DOHH2 (cell line): Measurements from ENCODE around the gene FCER1A.

Source experiments
- H3F3A ChIP-seq: fragments of 200-600 bp; sonication (generic), shearing (Covaris generic); 2 replicates; pipeline ENCODE4 v1.6.0; 2016; ENCODE audit warnings: antibody characterized with exemption, mild to moderate bottlenecking; ENCODE audit not compliant: control insufficient read depth, insufficient read depth
- H3K27ac ChIP-seq: fragments of 200-600 bp; sonication (generic); 2 replicates; pipeline ENCODE4 v1.5.1; 2014; ENCODE audit warnings: low read depth, mild to moderate bottlenecking, low read length, moderate library complexity
- H3K27me3 ChIP-seq: fragments of 200-600 bp; sonication (generic); 2 replicates; pipeline ENCODE4 v1.6.1; 2014; ENCODE audit warnings: mild to moderate bottlenecking, low read length, mixed read lengths; ENCODE audit not compliant: control insufficient read depth
- H3K36me3 ChIP-seq: fragments of 200-600 bp; sonication (generic); 2 replicates; pipeline ENCODE4 v1.6.1; 2014; ENCODE audit warnings: mild to moderate bottlenecking, low read length, moderate library complexity, mixed read lengths; ENCODE audit not compliant: control insufficient read depth
- H3K4me1 ChIP-seq: fragments of 200-600 bp; sonication (generic); 2 replicates; pipeline ENCODE4 v1.6.1; 2014; ENCODE audit warnings: mild to moderate bottlenecking, low read length, mixed read lengths; ENCODE audit not compliant: control insufficient read depth
- H3K4me2 ChIP-seq: fragments of 200-600 bp; sonication (generic); 2 replicates; pipeline ENCODE4 v1.6.0; 2014; ENCODE audit warnings: mild to moderate bottlenecking, low read length, moderate library complexity
- H3K4me3 ChIP-seq: fragments of 200-600 bp; sonication (generic); 2 replicates; pipeline ENCODE4 v1.5.1; 2014; ENCODE audit warnings: mild to moderate bottlenecking, low read length, mixed read lengths
- H3K79me2 ChIP-seq: fragments of 200-600 bp; sonication (generic); 2 replicates; pipeline ENCODE4 v1.6.1; 2014; ENCODE audit warnings: mild to moderate bottlenecking, low read length, mixed read lengths; ENCODE audit not compliant: control insufficient read depth
- H3K9me2 ChIP-seq: fragments of 200-600 bp; sonication (generic); replicated peaks from 2 replicates; pipeline ENCODE4 v1.6.1; 2014; ENCODE audit warnings: mild to moderate bottlenecking, low read length, mixed read lengths; ENCODE audit not compliant: control insufficient read depth
- H3K9me3 ChIP-seq: fragments of 200-600 bp; sonication (generic); 2 replicates; pipeline ENCODE4 v1.6.1; 2014; ENCODE audit warnings: antibody characterized with exemption, low read length, mixed read lengths; ENCODE audit not compliant: control insufficient read depth, insufficient read depth
- H4K20me1 ChIP-seq: fragments of 200-600 bp; sonication (generic); 2 replicates; pipeline ENCODE4 v1.6.0; 2014; ENCODE audit warnings: low read depth, mild to moderate bottlenecking, antibody characterized with exemption, low read length, moderate library complexity; ENCODE audit not compliant: control insufficient read depth, insufficient read depth
- CTCF ChIP-seq: fragments of 200-600 bp; sonication (generic); IDR thresholded peaks from one replicate; pipeline ENCODE4 v1.5.1; 2014; ENCODE audit warnings: antibody characterized with exemption, mild to moderate bottlenecking, low read depth, low read length; ENCODE audit not compliant: poor library complexity, severe bottlenecking
- EZH2phosphoT487 ChIP-seq: fragments of 200-600 bp; sonication (generic); IDR thresholded peaks from 2 replicates; pipeline ENCODE4 v1.6.1; 2017; ENCODE audit warnings: borderline replicate concordance, mild to moderate bottlenecking, antibody characterized with exemption, low read length, moderate library complexity, mixed read lengths

Gene FCER1A

GRCh38 chr1:159311679-159312078, 9.5 kb downstream of the FCER1A start:
- Histone ChIP-seq H3K9me2 (no peaks in the 10 kb centered on the region), H3K4me3 (no peak overlapping the region), H3F3A (no peaks in the 10 kb centered on the region), H4K20me1 (no peaks in the 10 kb centered on the region), H3K36me3 (no peaks in the 10 kb centered on the region), H3K4me2 (no peak overlapping the region), H3K79me2 (no peaks in the 10 kb centered on the region), H3K4me1 (peaks cover 5% of the 10 kb centered on the region), H3K9me3 (no peaks in the 10 kb centered on the region), H3K27me3 (no peaks in the 10 kb centered on the region), H3K27ac (no peak overlapping the region)
- TF ChIP-seq EZH2phosphoT487 = no peak
- no peak for TF ChIP-seq CTCF

GRCh38 chr1:159315381-159315780, 13.2 kb downstream of the FCER1A start:
- no peak for TF ChIP-seq CTCF
- no peak for TF ChIP-seq EZH2phosphoT487
- Histone ChIP-seq H3K4me2 (no peak overlapping the region), H3K9me2 (no peaks in the 10 kb centered on the region)

GRCh38 chr1:159318784-159319551, 16.8 kb downstream of the FCER1A start:
- no peaks in the 10 kb centered on the region for H3K36me3 ChIP-seq

More at GRCh38 chr1:159315381-159315780, 13.2 kb downstream of the FCER1A start:
- H3K79me2 ChIP-seq = no peaks in the 10 kb centered on the region
- H4K20me1 ChIP-seq = no peaks in the 10 kb centered on the region
- no peaks in the 10 kb centered on the region for H3K36me3 ChIP-seq
- H3K9me3 ChIP-seq = no peaks in the 10 kb centered on the region
- H3K4me1 ChIP-seq = peaks cover 5% of the 10 kb centered on the region
- no peaks in the 10 kb centered on the region for H3K27me3 ChIP-seq
- H3F3A ChIP-seq = no peaks in the 10 kb centered on the region
- H3K4me3 ChIP-seq = no peak overlapping the region
- H3K27ac ChIP-seq = no peak overlapping the region

More at GRCh38 chr1:159318784-159319551, 16.8 kb downstream of the FCER1A start:
- no peaks in the 10 kb centered on the region for H3K27me3 ChIP-seq
- peaks cover 5% of the 10 kb centered on the region for H3K4me1 ChIP-seq
- H3K4me3 ChIP-seq = no peak overlapping the region
- H3K9me2 ChIP-seq = no peaks in the 10 kb centered on the region
- no peaks in the 10 kb centered on the region for H3K79me2 ChIP-seq
- H3K27ac ChIP-seq = no peak overlapping the region
- no peaks in the 10 kb centered on the region for H3K9me3 ChIP-seq
- H4K20me1 ChIP-seq = no peaks in the 10 kb centered on the region
- no peak overlapping the region for H3K4me2 ChIP-seq
- H3F3A ChIP-seq = no peaks in the 10 kb centered on the region
- TF ChIP-seq CTCF (no peak), EZH2phosphoT487 (no peak)
